ELF-1 (cell line): ENCODE results near the gene USB1.
A peak's percentile ranks its signal among the peaks of the same experiment; 100 is the strongest.
"Not testable (repeated sequence)": the region's sequence is repeated elsewhere in the genome, so short reads cannot be mapped to it uniquely, and the experiment has no call there.

Experiments
- DNase-seq: peaks from one replicate; pipeline ENCODE4 v3.0.0-alpha.2; 2016; ENCODE audit warnings: low read depth, low spot score

The USB1 gene

DNA sequence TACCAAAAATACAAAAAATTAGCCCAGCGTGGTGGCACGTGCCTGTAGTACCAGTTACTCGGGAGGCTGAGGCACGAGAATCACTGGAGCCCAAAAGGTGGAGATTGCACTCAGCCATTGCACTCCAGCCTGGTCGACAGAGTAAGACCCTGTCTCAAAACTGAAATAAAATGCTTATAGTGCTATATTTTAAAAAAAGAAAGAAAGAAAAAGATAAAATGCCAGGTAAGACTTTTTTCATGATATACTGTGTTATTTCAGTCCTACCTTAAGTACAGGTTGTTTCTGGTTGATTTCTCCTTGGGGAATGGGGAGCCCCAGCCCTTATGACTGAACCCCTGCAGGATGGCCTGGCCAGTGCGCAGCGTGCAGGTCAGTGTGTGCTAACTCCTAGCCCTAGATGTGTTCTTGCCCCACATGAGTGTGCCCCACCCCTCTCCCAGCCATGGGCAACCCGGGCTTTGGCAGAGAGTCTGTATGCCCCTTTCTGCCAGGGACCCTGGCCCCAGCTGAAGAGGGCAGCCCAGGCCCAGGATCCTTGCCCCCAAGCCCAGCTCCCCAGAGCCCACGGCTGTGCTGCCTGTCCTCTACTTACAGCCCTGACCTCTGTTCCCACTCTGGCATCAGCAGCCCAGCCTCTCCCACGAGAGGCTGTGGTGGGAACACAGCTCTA is 31.6 kb upstream of the USB1 start:
- DNase-seq: no peak

DNA sequence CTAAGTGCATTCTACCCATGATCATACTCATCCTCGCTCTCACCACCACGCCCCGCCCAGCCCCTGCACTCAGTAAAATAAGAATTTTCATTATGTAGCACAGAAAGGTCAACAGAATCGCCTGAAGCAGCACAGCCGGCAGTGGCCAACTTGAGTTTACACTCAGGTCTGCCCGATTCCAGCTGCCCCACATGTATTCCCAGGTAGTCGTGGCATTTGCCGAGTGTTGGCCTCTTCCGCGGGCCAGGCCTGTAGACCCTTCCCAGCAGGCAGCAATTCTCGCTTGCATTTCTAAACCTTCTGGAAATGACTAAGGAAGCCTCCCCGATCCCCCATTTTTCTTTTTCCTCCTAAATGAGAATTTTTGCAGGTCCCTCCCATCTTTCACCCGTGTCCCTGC is 30.9 kb upstream of the USB1 start:
- DNase-seq: no peak

DNA sequence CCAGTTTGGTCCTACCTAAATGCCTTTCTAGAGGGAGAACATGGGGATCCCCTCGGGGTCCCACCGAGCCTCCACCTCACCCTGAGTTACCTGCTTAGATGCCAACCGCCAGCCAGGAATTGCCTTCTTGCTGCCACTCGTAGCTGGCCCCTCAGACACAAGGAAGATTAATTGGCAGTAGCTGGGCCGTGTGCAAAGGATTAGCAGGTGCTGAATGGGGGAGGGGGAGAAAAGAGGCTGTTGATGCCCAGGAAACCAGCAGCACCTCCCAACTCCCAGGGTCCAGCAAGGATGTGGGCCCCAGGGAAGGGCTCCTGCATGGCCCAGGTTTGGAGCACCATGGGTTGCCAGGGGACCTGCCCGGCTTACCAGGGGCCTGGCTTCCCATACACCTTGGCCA is 30.2 kb upstream of the USB1 start, which contains the start of gene CNGB1:
Gene CNGB1 (minus strand): TSS at position 159 of the 400 bp plus-strand sequence. CDS start 3,842 bp downstream, outside the sequence.
- no peak for DNase-seq

DNA sequence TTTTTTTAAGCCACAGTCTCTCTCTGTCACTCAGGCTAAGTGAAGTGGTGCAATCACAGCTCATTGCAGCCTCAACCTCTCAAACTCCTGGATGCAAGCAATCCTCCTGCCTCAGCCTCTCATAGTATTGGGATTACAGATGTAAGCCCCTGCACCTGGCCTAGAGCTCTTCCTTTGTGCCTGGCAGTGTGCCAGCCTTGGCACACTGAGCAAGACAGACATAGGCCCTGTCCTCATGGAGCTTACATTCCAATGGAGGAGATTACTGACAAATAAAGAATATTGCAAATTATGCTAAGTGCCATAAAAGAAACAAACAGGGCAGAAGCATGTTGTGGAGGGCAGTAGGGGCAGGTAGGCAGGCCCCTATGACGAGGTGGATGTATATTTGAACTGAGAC is 29.4 kb upstream of the USB1 start:
- no peak for DNase-seq

DNA sequence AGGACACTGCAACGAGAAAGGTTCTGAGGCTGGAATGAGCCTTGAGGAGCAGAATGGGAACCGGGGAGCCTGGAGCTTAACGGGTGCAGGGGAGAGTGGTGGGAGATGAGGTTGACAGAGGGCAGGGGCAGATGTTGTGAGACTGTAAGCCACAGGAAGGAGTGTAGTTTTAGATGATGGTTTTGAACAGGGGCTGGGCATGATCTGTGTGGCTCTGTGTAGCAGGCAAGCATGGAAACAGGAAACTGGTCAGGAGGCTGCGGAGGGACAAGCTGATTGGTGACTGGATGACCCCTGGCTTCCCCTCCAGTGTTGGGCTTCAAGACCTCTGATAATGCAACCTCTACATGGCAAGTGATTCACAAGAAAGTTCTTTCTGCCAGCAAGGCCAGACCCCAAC is 28.9 kb upstream of the USB1 start:
- no peak for DNase-seq

DNA sequence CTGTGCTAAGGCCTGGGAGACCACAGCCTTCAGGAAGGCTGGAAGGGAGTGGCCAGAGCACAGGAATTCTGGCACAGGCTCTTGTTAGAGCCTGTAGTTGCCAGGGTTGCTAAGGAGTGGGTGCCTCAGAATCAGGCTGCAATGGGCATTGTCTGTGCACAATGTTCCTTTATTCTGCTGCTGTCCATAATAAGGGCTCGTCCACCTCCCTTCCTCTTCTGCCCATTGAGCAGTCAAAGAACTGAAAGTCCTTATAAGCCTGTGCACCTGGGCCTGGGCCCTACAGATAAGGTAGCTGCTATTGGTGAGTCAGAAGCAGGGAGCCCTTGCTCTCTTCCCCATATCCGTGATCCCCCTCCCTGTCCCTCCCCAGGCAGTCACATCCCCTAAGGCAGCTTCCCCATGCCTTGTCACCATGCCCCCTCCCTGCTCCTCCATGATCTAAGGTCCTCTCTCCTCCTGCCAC is 24.8 kb upstream of the USB1 start:
- no peak for DNase-seq

DNA sequence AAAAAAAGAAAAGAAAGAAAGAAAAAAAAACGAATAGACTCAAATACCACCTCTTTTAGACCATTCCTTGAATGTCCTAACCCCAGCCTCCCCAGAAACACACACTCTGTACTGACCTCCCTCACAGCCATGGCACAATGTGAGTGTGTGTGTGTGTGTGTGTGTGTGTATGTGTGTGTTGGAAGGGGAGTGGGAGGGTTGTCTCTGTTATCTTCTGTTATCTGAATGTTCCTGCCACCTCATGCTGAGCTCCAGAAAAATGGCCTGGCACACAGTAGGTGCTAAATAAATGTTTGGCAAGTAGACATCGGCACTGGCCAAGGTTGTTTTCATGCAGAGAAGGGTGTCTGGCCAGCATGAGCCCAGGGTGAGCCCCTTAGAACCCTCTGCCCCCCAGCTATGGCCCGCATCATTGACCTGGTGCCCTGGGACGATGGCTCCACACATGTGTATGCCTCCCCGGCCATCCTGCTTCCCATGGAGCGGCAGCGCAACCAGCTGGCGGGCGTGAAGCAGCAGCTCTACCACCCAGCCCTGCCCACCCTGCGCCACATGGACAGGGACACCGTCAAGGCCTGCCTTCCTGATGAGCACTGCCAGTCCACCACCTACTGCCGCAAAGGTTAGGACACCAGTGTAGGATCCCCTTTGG is 23.7 kb upstream of the USB1 start:
- DNase-seq: peak; percentile 47

DNA sequence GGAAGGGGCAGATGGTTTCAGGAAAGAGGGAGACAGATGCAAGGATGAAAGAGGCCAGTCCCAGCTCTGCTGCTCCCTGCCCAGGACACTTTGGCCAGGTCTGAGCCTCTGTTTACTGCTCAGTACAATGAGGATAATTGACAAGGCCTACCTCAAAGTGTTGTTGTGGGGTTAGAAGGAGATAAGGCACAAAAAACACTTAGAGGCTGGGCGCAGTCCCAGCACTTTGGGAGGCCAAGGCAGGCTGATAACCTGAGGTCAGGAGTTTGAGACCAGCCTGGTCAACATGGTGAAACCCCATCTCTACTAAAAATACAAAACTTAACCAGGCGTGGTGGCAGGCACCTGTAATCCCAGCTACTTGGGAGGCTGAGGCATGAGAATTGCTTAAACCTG is 23.1 kb upstream of the USB1 start:
- DNase-seq: not testable (repeated sequence)

DNA sequence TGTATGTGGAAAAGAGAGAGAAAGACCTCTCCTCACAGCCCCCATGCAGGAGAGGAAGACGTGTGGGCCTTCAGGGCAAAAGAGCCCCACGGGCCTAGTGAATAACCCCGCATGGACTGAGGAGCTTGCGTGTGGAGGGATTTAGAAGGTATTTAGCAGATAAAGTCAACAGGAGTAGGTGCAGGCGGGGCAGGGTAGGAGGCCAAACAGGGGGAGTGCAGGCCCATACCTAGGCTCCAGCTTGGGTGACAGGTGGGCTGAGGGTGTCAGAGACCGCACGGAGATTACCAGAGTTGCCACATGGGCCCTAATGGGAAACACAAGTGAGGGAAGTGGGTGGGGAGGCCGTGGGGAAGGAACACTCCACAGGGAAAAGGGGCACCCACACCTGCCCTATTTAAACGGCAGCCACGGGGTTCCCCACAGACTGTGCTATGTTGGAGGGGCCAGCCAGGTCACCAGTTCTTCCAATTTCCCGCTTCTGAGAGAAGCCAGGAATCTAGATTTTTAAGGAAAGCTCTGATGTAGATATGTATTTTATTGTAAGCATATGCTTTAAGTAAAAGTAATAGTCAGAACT is 22.1 kb upstream of the USB1 start:
- DNase-seq: no peak

DNA sequence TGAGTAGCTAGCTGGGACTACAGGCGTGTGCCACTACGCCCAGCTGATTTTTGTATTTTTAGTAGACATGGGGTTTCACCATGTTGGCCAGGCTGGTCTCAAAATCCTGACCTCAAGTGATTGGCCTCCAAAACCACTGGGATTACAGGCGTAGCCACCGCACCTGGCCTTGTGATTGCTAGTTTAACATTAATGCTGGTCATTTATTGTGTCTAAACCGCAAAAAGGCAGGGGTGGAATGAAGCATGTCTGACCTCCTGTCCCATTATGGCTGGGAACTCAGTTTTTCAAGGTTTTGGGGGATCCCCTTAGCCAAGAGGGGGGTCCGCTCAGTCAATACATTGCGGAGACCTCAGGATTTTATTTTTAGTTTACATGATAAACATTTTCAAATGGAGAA is 19.6 kb upstream of the USB1 start:
- no peak for DNase-seq

DNA sequence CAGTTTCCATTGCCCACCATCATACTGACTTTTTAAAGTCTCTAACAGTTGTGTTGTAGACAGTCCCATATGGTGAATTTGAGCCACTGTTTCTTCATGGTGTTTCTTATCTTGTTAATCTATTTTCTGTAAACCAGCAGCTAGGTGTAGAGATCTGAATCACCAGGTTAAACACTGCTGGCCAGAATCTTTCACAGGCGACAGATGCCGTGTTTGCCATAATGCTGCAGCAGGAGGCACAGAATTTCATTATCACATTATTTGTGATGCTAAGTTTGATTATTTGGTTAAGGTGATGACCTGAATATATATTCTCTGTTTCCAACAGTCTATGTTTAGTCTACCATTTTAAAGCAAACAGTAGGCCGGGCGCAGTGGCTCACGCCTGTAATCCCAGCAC is 18.8 kb upstream of the USB1 start:
- DNase-seq: no peak

DNA sequence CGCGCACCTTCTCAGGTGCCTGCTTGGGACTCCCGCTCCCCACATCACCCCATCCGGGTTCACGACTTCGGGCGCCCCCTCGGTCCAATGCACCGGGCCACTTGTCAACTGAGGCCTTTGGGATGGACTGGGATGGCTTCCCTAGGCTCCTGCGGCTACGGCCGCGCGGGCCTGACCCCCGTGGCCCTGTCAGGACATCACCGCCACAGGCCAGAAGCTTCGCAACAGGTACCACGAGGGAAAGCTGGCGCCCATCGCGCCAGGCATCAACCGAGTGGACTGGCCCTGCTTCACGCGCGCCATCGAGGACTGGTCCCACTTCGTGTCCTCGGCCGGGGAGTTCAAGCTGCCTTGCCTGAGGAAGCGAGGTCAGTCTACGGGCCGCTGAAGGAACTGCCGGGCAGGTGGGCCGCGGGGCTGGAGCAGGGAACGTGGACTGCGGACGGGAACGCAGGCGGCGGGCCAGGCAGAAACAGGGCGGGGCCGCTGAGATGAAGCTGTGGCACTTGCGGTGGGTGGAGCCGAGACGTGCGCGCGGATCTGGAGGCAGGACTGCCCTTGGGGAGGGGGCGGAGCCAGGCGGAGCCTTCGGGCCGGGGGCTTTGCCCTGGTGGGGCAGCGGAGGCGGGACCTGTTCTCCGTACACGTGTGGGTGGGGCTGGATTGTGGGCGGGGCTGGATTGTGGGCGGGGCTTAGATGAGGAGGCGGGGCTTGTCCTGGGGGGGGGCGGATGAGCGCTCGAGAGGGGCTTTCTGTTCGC is 16.6 kb upstream of the USB1 start:
- peak; percentile 93 for DNase-seq

DNA sequence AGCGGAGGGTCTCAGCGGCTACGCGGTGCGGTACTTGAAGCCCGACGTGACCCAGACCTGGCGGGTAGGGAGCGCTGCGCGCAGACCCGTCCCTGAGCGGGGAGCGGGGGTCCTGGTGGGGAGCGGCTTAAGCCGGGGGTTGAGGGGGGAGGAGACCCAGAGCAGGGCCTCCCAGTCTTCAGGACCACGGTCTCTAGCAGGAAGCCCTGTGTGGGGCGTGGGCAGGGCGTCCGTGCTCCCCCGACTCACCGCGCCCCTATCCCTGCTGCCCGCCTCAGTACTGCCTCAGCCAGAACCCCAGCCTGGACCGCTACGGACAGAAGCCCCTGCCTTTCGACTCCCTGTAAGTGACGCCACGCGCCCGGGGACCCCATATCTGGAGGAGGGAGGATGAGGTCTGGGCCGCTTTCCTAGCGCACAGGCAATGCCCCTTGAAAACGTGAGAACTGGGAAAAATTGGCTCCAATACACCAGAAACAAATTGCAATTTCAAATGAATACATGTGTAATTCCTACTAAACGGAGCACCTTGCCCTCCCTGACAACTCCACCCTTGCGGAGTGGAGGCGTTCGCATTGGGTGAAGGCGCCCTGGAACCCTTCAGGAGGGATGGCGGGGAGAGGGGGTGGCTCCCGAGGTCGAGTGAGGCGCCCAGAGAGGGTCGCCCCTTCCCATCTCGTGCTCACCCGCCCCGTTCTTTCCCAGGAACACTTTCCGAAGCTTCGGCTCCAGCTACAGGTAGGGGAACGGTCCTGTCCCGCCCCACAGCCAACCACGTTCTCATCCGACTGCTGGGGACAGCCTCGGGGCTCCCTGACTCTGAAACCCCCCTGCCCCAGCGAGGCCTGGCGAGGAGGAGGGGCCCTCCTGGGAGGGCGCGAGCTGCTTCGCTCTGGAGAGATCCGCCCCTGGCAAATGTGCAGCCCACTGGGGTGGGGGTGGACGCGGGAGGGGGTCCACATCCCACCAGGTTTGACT is 15.7 kb upstream of the USB1 start:
- peak; percentile 43 for DNase-seq

DNA sequence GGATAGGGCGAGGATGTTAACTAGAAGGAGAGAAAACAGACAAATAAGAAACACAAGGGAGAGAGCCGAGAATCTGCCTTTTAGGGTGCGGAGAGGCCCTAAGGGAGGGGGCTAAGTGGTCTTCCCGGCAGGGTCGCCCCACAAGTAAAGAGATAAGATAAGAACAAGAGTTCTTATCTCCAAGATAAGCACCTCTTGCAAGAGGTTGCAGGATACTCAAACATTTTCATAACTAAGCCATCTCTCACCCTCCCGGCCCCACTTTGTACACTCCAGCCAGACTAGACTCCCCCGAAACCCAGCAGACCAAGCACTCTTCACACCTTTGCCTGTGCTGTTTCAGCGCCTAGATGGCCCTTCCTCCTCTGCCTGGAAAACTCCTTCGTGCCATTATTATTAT is 15.0 kb upstream of the USB1 start:
- no peak for DNase-seq

DNA sequence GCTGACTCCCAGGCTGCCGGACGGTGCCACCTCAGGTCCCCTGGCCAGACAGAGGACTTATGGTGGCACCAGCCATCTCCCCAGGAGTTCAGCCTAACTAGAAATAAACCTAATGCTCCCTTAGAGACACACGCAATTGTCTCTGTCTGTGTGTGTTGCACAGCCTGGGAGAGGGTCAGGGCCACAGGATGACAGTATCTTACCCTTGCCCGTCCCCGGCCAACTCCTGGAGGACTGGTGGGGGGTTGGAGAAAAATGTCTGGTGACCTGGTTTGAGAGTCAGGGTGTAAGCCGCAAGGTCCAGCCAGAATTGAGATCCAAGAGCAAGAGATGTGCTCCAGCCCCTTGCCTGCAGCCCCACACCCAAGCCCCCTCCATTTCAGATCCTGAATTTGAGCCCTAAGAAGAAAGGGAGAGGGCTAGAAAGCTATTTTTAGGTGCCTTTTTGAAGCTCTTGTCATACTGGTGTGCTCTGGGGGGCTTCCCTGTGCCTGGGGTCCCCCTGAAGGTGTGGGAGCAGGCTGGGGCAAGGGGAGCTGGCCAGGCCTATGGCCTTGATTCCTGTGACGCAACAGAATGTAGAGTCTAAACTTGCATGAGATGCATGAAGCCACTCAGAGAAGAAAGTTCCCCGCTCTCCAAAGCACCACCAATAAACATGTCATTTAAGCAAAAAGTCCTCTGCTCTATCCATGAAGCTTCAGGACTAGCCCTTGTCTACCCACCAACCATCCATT is 13.6 kb upstream of the USB1 start:
- no peak for DNase-seq

DNA sequence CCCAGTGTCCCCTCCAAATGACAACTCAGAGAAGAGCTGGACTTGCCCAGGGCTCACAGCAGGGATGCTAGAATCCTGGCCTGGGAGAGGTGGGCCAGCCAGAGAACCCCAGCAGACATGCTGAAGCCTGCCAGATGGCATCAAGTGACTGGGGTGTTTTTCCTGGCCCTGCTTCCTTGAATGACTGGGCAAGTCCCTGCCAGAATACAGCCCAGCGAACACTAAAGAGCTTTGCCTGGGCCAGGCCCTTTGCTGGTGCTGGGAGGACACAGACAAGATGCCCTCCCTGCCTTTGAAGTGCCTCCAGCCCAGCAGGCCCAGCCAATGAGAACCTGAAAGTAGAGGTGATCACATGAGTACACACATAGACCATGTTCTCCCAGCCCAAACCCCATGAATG is 12.3 kb upstream of the USB1 start:
- no peak for DNase-seq

DNA sequence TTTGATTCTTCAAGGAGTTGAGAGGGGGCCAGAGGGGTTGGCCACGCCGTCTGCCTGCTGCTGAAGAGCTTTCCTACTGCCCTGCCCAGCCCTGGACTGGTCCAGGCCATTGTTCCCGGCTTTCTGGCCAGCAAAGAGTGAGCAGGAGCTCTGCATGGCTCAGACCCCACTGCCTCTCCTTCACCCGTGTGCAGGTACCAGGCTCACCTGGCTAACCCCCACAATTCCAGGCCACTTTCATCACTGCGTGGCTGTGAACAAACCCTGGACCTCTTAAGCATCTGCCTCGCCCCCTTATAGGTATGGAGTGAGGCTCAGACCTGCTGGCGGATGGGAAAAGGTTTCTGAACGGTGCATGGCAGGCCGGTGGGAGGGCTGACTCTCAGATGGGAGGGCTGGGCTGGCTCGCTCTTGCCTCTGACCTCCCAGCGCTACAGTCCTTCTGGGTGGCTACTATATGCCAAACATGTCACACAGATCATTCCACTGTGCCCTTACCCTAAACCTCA is 9.6 kb upstream of the USB1 start:
- DNase-seq: no peak

DNA sequence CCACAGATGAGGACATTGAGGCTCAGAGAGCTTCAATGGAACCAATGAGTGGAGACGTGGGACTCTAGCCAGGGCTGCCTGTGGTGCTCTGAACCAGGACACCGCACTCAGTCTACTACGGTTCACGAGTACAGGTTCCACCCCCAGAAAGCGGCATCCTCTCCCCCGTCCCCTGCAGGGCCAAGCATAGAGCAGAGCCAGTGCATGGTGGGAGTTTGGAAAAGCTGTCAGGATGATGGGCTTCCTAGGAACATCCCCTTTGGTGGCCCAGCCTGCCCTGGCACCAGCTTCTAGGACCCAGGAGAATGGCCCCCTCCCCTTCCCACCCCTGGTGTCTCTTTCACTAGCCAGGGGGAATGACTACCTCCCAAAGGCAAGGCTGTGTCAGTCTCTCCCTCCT is 9.1 kb upstream of the USB1 start:
- DNase-seq: no peak

DNA sequence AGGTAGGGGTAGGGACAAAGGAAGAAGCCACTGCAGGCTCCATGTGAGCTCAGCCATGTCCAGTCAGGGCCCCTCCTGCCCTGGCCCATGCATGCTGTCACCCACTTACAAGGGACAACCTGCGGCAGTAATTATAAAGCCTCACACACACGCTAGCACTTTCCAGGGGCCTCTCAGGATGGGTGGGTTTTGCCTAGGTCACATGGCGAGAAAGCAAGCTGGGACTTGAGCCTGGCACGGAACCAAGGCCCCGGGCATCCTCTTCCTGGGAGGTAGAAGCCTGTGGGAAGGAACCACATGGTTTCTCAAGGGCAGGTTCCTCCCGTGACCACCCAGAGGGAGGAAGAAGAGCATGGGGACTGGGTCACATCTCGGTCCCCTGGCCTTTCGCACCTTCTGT is 7.8 kb upstream of the USB1 start:
- DNase-seq: no peak

DNA sequence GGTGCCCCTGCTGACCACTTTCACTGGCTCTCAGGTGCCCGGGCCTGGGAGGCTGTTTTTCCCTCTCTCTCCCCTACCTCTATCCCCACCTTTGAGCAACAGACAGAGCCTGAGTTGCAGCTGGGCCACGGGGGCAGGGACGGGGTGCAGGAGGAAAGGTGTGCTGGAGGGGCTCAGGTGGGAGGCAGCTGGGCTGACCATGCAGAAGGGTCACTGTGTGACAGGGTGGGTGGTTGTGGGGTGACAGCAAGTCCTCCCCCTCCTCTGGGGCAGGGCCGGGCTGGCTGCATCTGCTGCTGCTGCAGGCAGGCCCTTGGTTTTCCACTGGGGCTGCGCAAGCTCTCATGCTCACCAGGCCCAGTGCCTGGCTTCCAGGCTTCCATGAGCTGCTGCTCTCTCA is 7.3 kb upstream of the USB1 start:
- DNase-seq: no peak
